Tibial nerve (tissue), 4 donors: ENCODE measurements around the gene DPH1. TPM values are rescaled to one million over a fixed set of nuclear protein-coding genes. Genes with fewer than 3 reads are reported as not detected.
"Not testable (repeated sequence)": the region's sequence is repeated elsewhere in the genome, so short reads cannot be mapped to it uniquely, and the experiment has no call there.

Experiments used
- DNase-seq, 2 donors: peaks; one replicate each; pipeline ENCODE4 v3.0.0-alpha.2; 2019; ENCODE audit warnings: low spot score in 2 of 2
- H3K27ac ChIP-seq, 4 donors: fragments of 200-600 bp; sonication (generic) in 3 of 4; one replicate each; pipeline ENCODE4 v1.5.1; 2017 to 2019; ENCODE audit warnings: mild to moderate bottlenecking in 1 of 4
- H3K27me3 ChIP-seq, 2 donors: fragments of 200-600 bp; sonication (generic) in 1 of 2; one replicate each; pipeline versions ENCODE4 v1.5.1 to v1.6.0; 2017 to 2019
- H3K36me3 ChIP-seq, 3 donors: fragments of 200-600 bp; sonication (generic); one replicate each; pipeline ENCODE4 v1.5.1; 2018 to 2019
- H3K4me1 ChIP-seq, 4 donors: fragments of 200-600 bp; sonication (generic) in 3 of 4; one replicate each; pipeline ENCODE4 v1.5.1; 2017 to 2019
- H3K4me3 ChIP-seq, 4 donors: fragments of 200-600 bp; sonication (generic) in 3 of 4; one replicate each; pipeline ENCODE4 v1.5.1; 2017 to 2019; ENCODE audit warnings: mild to moderate bottlenecking in 1 of 4, moderate library complexity in 1 of 4
- H3K9me3 ChIP-seq, 4 donors: fragments of 200-600 bp; sonication (generic) in 3 of 4; one replicate each; pipeline ENCODE4 v1.5.1; 2017 to 2019
- EP300 ChIP-seq, 2 donors: sonication (generic); formaldehyde crosslinking; IDR thresholded peaks; one replicate each; pipeline ENCODE4 v1.6.1; 2017; ENCODE audit warnings: antibody characterized with exemption in 2 of 2, mild to moderate bottlenecking in 1 of 2
- POLR2A ChIP-seq, 2 donors: fragments of 450-650 bp; IDR thresholded peaks; one replicate each; pipeline ENCODE4 v1.6.1; 2017; ENCODE audit warnings: antibody characterized with exemption in 2 of 2, mild to moderate bottlenecking in 2 of 2, moderate library complexity in 2 of 2
- WGBS, 2 donors: methylation state at CpG; one replicate each; pipeline ENCODE4 v1.1.5; 2018; 5-methylcytosine and 5-hydroxymethylcytosine counted together
- total RNA-seq, 4 donors: library from RNA; depleted of rRNA; stranded (reverse); fragments of >200 nt; gene quantifications; one replicate each; pipeline ENCODE4 v1.1.0, GENCODE V29; 2016
- TF ChIP-seq, protein P1 (sequence below), 5 experiments: fragments of 200-600 bp in 3 of 5; fragments of 450-650 bp in 2 of 5; sonication (generic) in 3 of 5; IDR thresholded peaks; one replicate each; pipeline ENCODE4 v1.5.1; 2016 to 2019; ENCODE audit warnings: antibody characterized with exemption in 5 of 5, mild to moderate bottlenecking in 3 of 5, moderate library complexity in 2 of 5

DPH1 gene
- total RNA-seq, 4 donors from 2014 or later = 56.3 to 137 (median 63.9) TPM

DNA sequence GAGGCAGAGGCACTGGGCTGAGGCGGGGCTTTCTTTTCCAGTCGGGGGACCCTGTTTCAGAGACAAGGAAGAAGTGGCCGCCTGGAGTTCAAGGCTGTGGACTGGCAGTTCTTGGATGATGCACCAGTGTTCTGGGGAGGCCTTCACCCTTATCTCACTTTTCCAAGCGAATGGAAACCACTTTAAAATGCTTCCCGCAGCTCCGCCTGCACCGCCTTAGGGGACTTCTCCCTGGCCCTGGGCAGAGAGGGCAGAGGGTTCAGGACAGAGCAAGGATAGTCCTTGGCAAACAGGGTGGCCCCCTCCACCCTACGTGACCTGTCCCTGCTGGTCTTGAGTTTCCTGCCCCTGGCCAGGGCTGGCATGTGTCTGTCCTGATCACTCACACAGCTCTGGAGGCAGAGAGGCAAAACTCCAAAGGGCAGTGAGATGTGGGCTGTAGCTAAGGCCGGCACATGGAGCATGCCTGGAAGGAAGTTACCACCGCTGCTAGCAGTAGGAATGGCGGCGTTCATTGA is 25.5 kb upstream of the DPH1 start:
- WGBS, 2 donors = 59 to 60% methylated on average over 12 of the region's 12 CpGs
- TF ChIP-seq, protein P1, sequence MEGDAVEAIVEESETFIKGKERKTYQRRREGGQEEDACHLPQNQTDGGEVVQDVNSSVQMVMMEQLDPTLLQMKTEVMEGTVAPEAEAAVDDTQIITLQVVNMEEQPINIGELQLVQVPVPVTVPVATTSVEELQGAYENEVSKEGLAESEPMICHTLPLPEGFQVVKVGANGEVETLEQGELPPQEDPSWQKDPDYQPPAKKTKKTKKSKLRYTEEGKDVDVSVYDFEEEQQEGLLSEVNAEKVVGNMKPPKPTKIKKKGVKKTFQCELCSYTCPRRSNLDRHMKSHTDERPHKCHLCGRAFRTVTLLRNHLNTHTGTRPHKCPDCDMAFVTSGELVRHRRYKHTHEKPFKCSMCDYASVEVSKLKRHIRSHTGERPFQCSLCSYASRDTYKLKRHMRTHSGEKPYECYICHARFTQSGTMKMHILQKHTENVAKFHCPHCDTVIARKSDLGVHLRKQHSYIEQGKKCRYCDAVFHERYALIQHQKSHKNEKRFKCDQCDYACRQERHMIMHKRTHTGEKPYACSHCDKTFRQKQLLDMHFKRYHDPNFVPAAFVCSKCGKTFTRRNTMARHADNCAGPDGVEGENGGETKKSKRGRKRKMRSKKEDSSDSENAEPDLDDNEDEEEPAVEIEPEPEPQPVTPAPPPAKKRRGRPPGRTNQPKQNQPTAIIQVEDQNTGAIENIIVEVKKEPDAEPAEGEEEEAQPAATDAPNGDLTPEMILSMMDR (IDR thresholded peaks at IDR 0.05) = no peak
- TF ChIP-seq EP300 (IDR thresholded peaks at IDR 0.05) (no peak), POLR2A (IDR thresholded peaks at IDR 0.05) (no peak)
- no peaks in the 10 kb centered on the region for H3K27me3 ChIP-seq
- H3K9me3 ChIP-seq = no peaks in the 10 kb centered on the region
- H3K36me3 ChIP-seq = no peaks in the 10 kb centered on the region
- no peak overlapping the region for H3K27ac ChIP-seq
- H3K4me3 ChIP-seq = no peak overlapping the region
- H3K4me1 ChIP-seq = peaks cover 0 to 17% (median 7%) of the 10 kb centered on the region in 4 donors
- no peak for DNase-seq

DNA sequence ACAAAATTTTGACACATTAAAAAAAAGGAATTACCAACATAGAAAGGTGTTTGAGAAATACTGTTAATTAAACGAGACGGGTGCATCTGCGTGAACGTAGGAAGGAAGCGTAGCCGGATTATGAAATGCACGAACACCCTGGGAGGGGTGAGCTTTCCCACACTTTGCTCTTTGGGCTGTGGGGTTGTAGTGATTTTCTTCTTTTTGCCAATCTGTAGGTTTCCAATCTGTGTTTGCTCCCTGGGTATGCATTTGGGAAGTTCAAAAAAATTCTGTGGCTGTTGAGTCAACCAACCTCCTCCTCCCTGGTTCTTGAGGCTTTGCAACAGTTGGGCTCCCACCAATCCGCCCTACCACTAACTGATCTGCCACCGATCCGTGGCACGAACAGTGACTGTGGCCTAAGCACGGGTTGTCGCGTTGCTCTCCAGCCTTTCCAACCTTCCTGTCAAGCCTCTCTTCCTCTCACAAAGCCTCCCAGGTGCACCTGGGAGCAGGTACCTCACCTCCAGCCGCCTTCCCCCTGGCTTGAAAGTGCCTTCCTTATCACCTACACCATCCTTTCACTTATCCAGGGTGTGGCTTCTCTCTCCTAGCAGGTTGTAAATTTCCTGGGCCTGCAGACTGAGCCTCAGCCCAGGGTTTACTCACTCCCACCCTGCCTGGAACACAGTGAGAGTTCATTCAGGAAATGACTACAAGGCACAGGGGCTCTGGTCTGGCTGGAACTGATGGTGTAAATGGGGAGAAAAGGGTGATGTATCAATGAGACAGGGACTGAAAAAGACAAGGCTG is 21.4 kb upstream of the DPH1 start:
- TF ChIP-seq EP300 (IDR thresholded peaks at IDR 0.05) = no peak

DNA sequence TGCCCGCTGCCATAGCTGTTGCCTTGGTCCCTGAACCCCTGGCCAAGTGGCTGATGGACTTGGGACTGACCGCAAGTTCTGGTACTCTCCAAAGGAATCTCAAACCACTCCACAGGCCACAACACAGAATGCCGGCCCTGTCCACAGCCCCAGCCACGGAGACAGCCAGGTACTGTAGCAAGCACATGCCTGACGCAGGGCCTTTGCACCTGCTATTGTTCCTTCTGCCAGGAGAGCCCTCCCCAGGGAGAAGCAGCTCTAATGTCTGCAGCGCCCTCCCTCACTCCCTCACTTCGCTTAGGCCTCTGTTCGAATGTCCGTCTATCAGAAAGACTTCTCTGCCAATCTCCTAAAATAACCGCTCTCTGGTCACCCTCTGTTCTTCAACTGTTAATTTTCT is 20.2 kb upstream of the DPH1 start:
- H3K27ac ChIP-seq = no peak overlapping the region
- H3K36me3 ChIP-seq = no peaks in the 10 kb centered on the region
- peaks cover 0 to 39% (median 0%) of the 10 kb centered on the region in 4 donors for H3K4me1 ChIP-seq
- H3K4me3 ChIP-seq = no peak overlapping the region
- TF ChIP-seq POLR2A (IDR thresholded peaks at IDR 0.05) (no peak), EP300 (IDR thresholded peaks at IDR 0.05) (no peak)
- TF ChIP-seq, protein P1 (IDR thresholded peaks at IDR 0.05) = no peak
- no peak for DNase-seq
- 95 to 98% methylated on average over 7 to 10 of the region's 10 CpGs for WGBS, 2 donors
- H3K27me3 ChIP-seq = peaks cover 0 to 8% of the 10 kb centered on the region in 2 donors
- H3K9me3 ChIP-seq = no peaks in the 10 kb centered on the region

More for the DNA sequence above, 21.4 kb upstream of the DPH1 start:
- peaks cover 0 to 8% of the 10 kb centered on the region in 2 donors for H3K27me3 ChIP-seq
- peaks cover 0 to 29% (median 0%) of the 10 kb centered on the region in 4 donors for H3K4me1 ChIP-seq
- H3K36me3 ChIP-seq = no peaks in the 10 kb centered on the region
- no peaks in the 10 kb centered on the region for H3K9me3 ChIP-seq
- H3K27ac ChIP-seq = no peak overlapping the region
- H3K4me3 ChIP-seq = no peak overlapping the region
- DNase-seq = no peak
- 84 to 86% methylated on average over 15 of the region's 15 CpGs for WGBS, 2 donors

DNA sequence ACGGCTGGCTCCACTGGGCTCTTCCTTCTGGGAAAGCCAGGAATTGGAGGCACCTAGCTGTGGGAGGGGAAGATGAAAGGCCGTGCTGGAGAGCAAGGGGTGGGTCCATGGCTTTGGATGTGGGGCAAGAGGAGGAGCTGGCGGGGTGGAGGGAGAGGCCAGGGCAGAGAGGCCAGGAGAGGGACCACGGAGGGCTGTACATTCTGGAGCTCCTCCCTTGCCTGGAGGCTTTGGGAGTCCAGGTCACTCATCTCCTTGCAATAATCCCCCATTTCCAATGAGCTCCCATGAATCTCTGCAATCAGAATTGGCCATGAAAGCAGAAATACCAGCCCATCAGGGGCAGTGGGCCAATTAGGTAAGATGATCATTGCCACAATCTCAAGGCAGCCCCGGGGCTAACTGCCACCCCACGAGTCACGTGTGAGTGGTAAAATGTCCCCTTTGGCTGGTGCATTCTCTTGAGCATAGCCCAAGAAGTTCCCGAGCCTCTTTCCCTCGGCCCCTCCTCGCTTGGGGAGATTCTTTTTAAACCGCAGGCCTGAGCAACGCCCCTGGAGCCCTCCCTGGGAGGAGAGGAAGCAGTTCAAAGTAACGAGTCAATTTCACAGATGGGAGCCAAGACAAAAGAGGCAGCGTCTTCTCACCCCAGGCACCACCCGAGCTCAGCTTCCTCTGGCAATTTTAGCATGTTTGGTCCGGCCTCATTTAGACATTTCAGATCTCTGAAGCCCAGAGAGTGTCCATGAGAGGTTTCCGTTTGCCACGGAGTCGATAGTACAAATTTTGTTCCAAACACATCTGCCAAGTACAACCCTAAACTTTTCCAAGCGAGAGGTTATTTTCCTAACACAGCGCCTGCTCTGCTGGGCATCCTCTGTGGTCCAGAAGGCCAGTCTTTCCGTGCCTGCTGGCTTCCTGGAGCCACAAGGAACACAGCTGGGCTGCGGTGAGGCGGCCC is 18.3 kb upstream of the DPH1 start:
- H3K4me1 ChIP-seq = peaks cover 0 to 44% (median 0%) of the 10 kb centered on the region in 4 donors
- WGBS, 2 donors = 15 to 19% methylated on average over 23 to 24 of the region's 24 CpGs
- H3K36me3 ChIP-seq = no peaks in the 10 kb centered on the region
- peak overlapping the region in 1 of 4 donors; percentile 31 for H3K4me3 ChIP-seq
- H3K27me3 ChIP-seq = peaks cover 0 to 8% of the 10 kb centered on the region in 2 donors
- DNase-seq = peak; percentile 31 to 55
- TF ChIP-seq, protein P1 (IDR thresholded peaks at IDR 0.05) = no peak
- TF ChIP-seq POLR2A (IDR thresholded peaks at IDR 0.05) (no peak), EP300 (IDR thresholded peaks at IDR 0.05) (peak in 1 of 2 donors; percentile 23)
- H3K27ac ChIP-seq = peak overlapping the region in 3 of 4 donors; percentile 45 to 78 (median 65)
- H3K9me3 ChIP-seq = no peaks in the 10 kb centered on the region

DNA sequence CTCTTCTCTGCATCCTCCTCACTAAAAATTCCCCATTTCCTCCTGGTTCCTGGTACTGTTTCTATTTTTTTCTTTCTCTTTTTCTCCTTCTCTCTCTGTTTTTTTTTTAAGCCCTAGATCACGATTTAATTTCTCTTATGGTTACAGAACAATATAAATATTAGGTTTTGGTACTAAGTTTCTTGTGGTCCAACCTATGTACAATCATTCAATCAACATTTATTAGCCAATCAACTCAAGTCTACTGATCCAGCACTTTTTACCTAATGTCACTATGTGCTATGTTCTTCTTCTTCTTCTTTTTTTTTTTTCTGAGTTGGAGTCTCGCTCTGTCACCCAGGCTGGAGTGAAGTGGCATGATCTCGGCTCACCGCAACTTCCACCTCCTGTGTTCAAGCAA is 17.5 kb upstream of the DPH1 start:
- peaks cover 0 to 8% of the 10 kb centered on the region in 2 donors for H3K27me3 ChIP-seq
- no peak overlapping the region for H3K4me3 ChIP-seq
- no peaks in the 10 kb centered on the region for H3K9me3 ChIP-seq
- TF ChIP-seq POLR2A (IDR thresholded peaks at IDR 0.05) (no peak), EP300 (IDR thresholded peaks at IDR 0.05) (no peak)
- TF ChIP-seq, protein P1 (IDR thresholded peaks at IDR 0.05) = no peak
- no peak for DNase-seq
- peak overlapping the region in 3 of 4 donors; percentile 45 to 78 (median 65) for H3K27ac ChIP-seq
- 89 to 92% methylated on average over 4 of the region's 4 CpGs for WGBS, 2 donors
- no peaks in the 10 kb centered on the region for H3K36me3 ChIP-seq
- H3K4me1 ChIP-seq = peaks cover 0 to 44% (median 0%) of the 10 kb centered on the region in 4 donors

DNA sequence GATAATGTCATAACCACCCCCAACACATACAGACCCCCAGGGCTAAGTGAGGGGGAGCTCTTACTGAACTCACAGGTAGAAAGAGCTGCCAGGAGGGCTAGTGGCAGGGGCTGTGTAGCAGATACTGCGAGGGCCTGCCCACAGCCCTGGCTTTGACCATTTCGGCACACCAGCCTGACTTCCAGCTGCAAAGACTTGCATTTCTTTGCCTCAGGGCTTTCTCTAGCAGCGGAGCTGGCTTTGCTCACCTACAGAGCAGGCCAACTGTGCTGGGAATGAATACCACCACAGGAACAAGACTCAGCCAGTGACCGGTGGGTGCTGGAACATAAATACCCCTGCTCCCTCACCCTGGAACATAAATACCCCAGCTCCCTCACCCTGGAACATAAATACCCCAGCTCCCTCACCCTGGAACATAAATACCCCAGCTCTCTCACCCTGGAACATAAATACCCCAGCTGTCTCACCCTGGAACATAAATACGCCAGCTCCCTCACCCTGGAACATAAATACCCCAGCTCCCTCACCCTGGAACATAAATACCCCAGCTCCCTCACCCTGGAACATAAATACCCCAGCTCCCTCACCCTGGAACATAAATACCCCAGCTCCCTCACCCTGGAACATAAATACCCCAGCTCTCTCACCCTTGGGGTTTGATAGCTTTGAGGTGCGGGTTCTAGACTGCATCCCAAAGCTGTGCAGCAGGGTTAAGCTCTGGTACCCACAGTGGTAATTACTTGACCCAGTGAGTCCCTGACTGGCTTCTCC is 16.5 kb upstream of the DPH1 start:
- peaks cover 0 to 44% (median 0%) of the 10 kb centered on the region in 4 donors for H3K4me1 ChIP-seq
- H3K36me3 ChIP-seq, H3K4me3 ChIP-seq, H3K9me3 ChIP-seq, DNase-seq: not testable (repeated sequence)
- H3K27ac ChIP-seq = peak overlapping the region in 1 of 4 donors; percentile 78
- H3K27me3 ChIP-seq = peaks cover 0 to 10% of the 10 kb centered on the region in 2 donors
- 82 to 86% methylated on average over 5 of the region's 6 CpGs for WGBS, 2 donors
